Measurements from ENCODE around the gene SLC2A6. TPM values are rescaled to one million over a fixed set of nuclear protein-coding genes. Genes with fewer than 3 reads are reported as not detected.

SLC2A6 gene
- total RNA-seq, 1 donor from 2014 or later = 13.7 TPM

DNA sequence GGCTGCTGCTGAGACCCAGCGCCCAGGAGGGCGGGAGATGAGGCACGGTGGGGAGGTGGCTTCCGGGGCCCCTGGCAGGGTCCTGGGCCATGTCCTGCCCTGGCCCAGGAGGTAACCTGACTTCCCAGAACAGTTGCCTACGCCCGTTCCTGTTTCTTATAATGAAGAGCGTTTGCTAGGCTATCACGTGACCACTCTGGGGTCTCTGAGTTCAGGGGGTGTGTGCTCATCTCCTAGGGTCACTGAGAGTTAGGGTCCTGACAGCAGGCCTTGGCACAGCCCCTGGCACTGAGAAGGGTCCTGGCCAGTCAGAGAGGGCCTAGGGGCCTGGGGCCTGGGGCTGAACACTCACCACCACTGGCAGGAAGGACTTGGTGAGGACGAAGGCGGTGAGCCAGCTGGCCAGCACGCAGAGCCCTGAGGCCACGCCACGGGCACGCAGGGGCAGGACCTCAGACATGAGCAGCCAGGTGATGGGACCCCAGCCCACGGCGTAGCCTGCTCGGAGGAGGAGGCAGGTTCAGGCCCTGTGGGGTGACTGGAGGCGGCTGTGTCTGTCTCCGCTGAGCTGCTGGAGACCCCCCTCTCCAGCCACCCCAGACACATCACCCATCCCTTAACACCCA, 6.0 kb downstream of the SLC2A6 start:
- H3K4me1 Mint-ChIP-seq (ENCODE audit: low read depth) = peaks cover 3% of the 10 kb centered on the region
- no peak overlapping the region for H3K27ac Mint-ChIP-seq (ENCODE audit: unreplicated experiment)
- H3K27me3 Mint-ChIP-seq (ENCODE audit: low read depth) = no peaks in the 10 kb centered on the region
- H3K9me3 Mint-ChIP-seq (ENCODE audit: low read depth) = no peaks in the 10 kb centered on the region
- H3K4me3 Mint-ChIP-seq (ENCODE audit: unreplicated experiment) = no peak overlapping the region
- H3K36me3 Mint-ChIP-seq (ENCODE audit: low read depth) = peaks cover 2% of the 10 kb centered on the region
- DNase-seq (ENCODE audit: low spot score) = no peak
- TF ChIP-seq, protein P1, sequence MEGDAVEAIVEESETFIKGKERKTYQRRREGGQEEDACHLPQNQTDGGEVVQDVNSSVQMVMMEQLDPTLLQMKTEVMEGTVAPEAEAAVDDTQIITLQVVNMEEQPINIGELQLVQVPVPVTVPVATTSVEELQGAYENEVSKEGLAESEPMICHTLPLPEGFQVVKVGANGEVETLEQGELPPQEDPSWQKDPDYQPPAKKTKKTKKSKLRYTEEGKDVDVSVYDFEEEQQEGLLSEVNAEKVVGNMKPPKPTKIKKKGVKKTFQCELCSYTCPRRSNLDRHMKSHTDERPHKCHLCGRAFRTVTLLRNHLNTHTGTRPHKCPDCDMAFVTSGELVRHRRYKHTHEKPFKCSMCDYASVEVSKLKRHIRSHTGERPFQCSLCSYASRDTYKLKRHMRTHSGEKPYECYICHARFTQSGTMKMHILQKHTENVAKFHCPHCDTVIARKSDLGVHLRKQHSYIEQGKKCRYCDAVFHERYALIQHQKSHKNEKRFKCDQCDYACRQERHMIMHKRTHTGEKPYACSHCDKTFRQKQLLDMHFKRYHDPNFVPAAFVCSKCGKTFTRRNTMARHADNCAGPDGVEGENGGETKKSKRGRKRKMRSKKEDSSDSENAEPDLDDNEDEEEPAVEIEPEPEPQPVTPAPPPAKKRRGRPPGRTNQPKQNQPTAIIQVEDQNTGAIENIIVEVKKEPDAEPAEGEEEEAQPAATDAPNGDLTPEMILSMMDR (IDR thresholded peaks at IDR 0.05) = no peak

DNA sequence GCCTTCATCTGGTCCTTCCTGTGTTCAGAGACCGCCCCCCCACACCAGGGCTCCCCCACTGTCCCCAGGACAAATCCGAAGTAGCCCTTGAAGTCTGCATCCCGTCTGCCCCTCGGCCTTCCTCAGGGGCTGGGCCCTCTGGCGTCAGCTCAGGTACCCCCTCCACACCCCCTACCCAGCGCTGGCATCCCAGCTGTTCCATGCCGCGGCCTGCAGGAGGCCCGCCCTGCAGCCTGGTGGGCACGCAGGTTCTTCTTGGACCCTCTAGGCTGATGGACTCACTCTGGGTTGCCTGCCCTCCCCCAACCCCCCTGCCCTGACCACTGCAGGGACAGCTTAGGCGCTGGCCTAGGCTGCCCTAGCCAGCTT, 6.6 kb downstream of the SLC2A6 start:
- no peaks in the 10 kb centered on the region for H3K27me3 Mint-ChIP-seq (ENCODE audit: low read depth)
- no peak for DNase-seq (ENCODE audit: low spot score)
- no peaks in the 10 kb centered on the region for H3K4me1 Mint-ChIP-seq (ENCODE audit: low read depth)
- H3K4me3 Mint-ChIP-seq (ENCODE audit: unreplicated experiment) = no peak overlapping the region
- peaks cover 2% of the 10 kb centered on the region for H3K36me3 Mint-ChIP-seq (ENCODE audit: low read depth)
- TF ChIP-seq, protein P1 (IDR thresholded peaks at IDR 0.05) = no peak
- H3K27ac Mint-ChIP-seq (ENCODE audit: unreplicated experiment) = no peak overlapping the region
- H3K9me3 Mint-ChIP-seq (ENCODE audit: low read depth) = no peaks in the 10 kb centered on the region

- Mint-ChIP-seq H3K27ac (ENCODE audit: unreplicated experiment) (no peak overlapping the region), H3K36me3 (ENCODE audit: low read depth) (peaks cover 2% of the 10 kb centered on the region), H3K4me1 (ENCODE audit: low read depth) (no peaks in the 10 kb centered on the region), H3K9me3 (ENCODE audit: low read depth) (no peaks in the 10 kb centered on the region), H3K4me3 (ENCODE audit: unreplicated experiment) (no peak overlapping the region), H3K27me3 (ENCODE audit: low read depth) (no peaks in the 10 kb centered on the region)
- TF ChIP-seq, protein P1 (IDR thresholded peaks at IDR 0.05) = no peak
- no peak for DNase-seq (ENCODE audit: low spot score)
Observed at GRCh38 chr9:133471551-133472276, 7.2 kb downstream of the SLC2A6 start.

DNA sequence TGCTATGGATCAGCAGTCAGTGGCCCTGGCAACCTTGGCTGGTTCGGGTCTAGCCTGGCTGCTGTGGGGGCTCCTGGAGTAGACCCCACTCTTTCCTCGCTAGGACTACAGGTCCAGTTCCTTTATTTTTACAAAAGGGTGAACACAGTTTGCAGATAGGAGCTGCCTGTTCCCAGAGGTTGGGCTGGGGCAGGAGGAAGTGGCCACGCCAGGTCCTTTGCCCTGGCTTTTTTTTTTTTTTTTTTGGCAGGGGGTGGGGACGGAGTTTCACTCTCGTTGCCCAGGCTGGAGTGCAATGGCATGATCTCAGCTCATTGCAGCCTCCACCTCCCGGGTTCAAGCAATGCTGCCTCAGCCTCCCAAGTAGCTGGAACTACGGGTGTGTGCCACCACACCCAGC, 7.9 kb downstream of the SLC2A6 start:
- Mint-ChIP-seq H3K36me3 (ENCODE audit: low read depth) (peaks cover 2% of the 10 kb centered on the region), H3K27me3 (ENCODE audit: low read depth) (no peaks in the 10 kb centered on the region), H3K4me1 (ENCODE audit: low read depth) (no peaks in the 10 kb centered on the region), H3K27ac (ENCODE audit: unreplicated experiment) (no peak overlapping the region), H3K4me3 (ENCODE audit: unreplicated experiment) (no peak overlapping the region), H3K9me3 (ENCODE audit: low read depth) (no peaks in the 10 kb centered on the region)
- TF ChIP-seq, protein P1 (IDR thresholded peaks at IDR 0.05) = no peak
- DNase-seq (ENCODE audit: low spot score) = no peak

- no peak for DNase-seq (ENCODE audit: low spot score)
- Mint-ChIP-seq H3K9me3 (ENCODE audit: low read depth) (no peaks in the 10 kb centered on the region), H3K4me3 (ENCODE audit: unreplicated experiment) (no peak overlapping the region), H3K27me3 (ENCODE audit: low read depth) (no peaks in the 10 kb centered on the region), H3K4me1 (ENCODE audit: low read depth) (no peaks in the 10 kb centered on the region), H3K27ac (ENCODE audit: unreplicated experiment) (no peak overlapping the region), H3K36me3 (ENCODE audit: low read depth) (peaks cover 2% of the 10 kb centered on the region)
- TF ChIP-seq, protein P1 (IDR thresholded peaks at IDR 0.05) = no peak
Observed at GRCh38 chr9:133470427-133470924, 8.4 kb downstream of the SLC2A6 start.

All from chondrocyte (in vitro differentiated cells).